ENCODE results near the gene ATP6V0C. TPM values are rescaled to one million over a fixed set of nuclear protein-coding genes. Genes with fewer than 3 reads are reported as not detected.
"Not testable (repeated sequence)": the region's sequence is repeated elsewhere in the genome, so short reads cannot be mapped to it uniquely, and the experiment has no call there.

Gene ATP6V0C
- total RNA-seq, 1 experiment from 2014 or later, result 30.2 TPM

DNA sequence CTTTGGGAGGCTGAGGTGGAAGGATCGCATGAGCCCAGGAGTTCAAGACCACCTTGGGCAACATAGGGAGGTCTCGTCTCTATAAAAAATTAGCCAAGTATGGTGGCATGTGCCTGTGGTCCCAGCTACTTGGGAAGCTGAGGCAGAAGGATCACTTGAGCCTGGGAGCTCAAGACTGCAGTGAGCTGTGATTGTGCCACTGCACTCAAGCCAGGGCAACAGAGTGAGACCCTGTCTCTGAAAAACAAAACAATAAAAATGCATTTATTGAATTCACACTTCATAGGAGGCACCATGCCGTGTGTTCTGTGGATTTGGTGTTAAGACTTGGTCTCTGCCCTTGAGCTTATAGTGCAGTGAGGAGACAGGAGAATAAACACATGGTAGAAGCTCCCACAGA is 36.4 kb upstream of the ATP6V0C start:
- Histone ChIP-seq H3K4me2 (ENCODE audit: low read depth, low read length, poor library complexity, severe bottlenecking) (no peak overlapping the region), H2AFZ (ENCODE audit: low read length) (no peak overlapping the region), H3K27me3 (ENCODE audit: low read length) (no peaks in the 10 kb centered on the region), H3K4me3 (ENCODE audit: low read length) (no peak overlapping the region), H3K4me1 (ENCODE audit: low read length) (peaks cover 34% of the 10 kb centered on the region), H3K9me2 (replicated peaks; ENCODE audit: insufficient read depth, low read length) (no peaks in the 10 kb centered on the region), H3K9me3 (ENCODE audit: low read length) (no peaks in the 10 kb centered on the region), H4K20me1 (ENCODE audit: insufficient read depth, low read depth, low read length) (peaks cover 36% of the 10 kb centered on the region), H3K79me2 (ENCODE audit: low read length) (peaks cover 64% of the 10 kb centered on the region), H3K36me3 (ENCODE audit: insufficient read depth, low read length) (no peaks in the 10 kb centered on the region), H3K9ac (ENCODE audit: low read length) (no peak overlapping the region), H3K27ac (ENCODE audit: low read length) (no peak overlapping the region)
- DNase-seq, result no peak

GRCh38 chr16:2478279-2478678 is 35.5 kb upstream of the ATP6V0C start:
- Histone ChIP-seq H3K4me1 (ENCODE audit: low read length) (peaks cover 24% of the 10 kb centered on the region), H3K27me3 (ENCODE audit: low read length) (no peaks in the 10 kb centered on the region), H3K9ac (ENCODE audit: low read length) (no peak overlapping the region)

DNA sequence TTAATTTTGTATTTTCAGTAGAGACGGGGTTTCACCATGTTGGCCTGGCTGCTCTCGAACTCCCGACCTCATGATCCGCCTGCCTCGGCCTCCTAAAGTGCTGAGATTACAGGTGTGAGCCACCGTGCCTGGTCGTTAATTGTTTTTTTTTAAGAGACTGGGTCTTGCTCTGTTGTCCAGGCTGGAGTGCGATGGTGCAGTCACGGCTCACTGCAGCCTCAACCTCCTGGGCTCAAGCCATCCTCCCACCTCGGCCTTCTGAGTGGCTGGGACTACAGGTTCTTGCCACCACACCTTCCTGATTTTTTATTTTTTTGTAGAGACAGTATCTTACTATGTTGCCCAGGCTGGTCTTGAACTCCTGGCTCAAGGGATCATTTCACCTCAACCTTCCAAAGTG is 33.8 kb upstream of the ATP6V0C start:
- H3K79me2 ChIP-seq (ENCODE audit: low read length), result peaks cover 58% of the 10 kb centered on the region
- H3K36me3 ChIP-seq (ENCODE audit: insufficient read depth, low read length); H3K4me2 ChIP-seq (ENCODE audit: low read depth, low read length, poor library complexity, severe bottlenecking): not testable (repeated sequence)

More at GRCh38 chr16:2478279-2478678, 35.5 kb upstream of the ATP6V0C start:
- DNase-seq, result no peak
- no peak overlapping the region for H3K4me2 ChIP-seq (ENCODE audit: low read depth, low read length, poor library complexity, severe bottlenecking)
- H3K27ac ChIP-seq (ENCODE audit: low read length), result no peak overlapping the region
- H3K9me3 ChIP-seq (ENCODE audit: low read length), result no peaks in the 10 kb centered on the region
- H3K4me3 ChIP-seq (ENCODE audit: low read length), result no peak overlapping the region
- H3K79me2 ChIP-seq (ENCODE audit: low read length), result peaks cover 64% of the 10 kb centered on the region
- H4K20me1 ChIP-seq (ENCODE audit: insufficient read depth, low read depth, low read length), result peaks cover 32% of the 10 kb centered on the region
- no peaks in the 10 kb centered on the region for H3K36me3 ChIP-seq (ENCODE audit: insufficient read depth, low read length)
- H2AFZ ChIP-seq (ENCODE audit: low read length), result no peak overlapping the region
- no peaks in the 10 kb centered on the region for H3K9me2 ChIP-seq (replicated peaks; ENCODE audit: insufficient read depth, low read length)

DNA sequence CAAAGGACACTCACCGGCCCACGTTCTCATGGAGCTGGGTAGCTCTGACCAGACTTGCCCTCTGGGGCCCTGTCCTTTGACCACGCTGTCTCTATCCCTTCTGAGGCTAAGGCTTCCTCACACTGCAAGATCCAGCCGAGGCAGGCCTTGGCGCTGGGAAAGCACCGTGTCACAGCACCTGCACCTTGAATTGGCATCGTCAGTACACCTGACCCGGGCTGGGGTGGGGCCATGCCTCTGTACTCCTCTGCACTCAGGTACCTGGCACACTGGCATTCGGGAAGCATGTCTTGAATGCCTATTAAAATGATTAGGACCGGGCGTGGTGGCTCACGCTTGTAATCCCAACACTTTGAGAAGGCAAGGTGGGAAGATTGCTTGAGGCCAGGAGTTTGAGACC is 32.8 kb upstream of the ATP6V0C start:
- no peaks in the 10 kb centered on the region for H3K9me2 ChIP-seq (replicated peaks; ENCODE audit: insufficient read depth, low read length)
- H3K4me3 ChIP-seq (ENCODE audit: low read length), result no peak overlapping the region
- peaks cover 52% of the 10 kb centered on the region for H3K79me2 ChIP-seq (ENCODE audit: low read length)
- no peak overlapping the region for H3K27ac ChIP-seq (ENCODE audit: low read length)
- peaks cover 6% of the 10 kb centered on the region for H3K4me1 ChIP-seq (ENCODE audit: low read length)
- H3K9ac ChIP-seq (ENCODE audit: low read length), result no peak overlapping the region
- H3K36me3 ChIP-seq (ENCODE audit: insufficient read depth, low read length), result no peaks in the 10 kb centered on the region
- H2AFZ ChIP-seq (ENCODE audit: low read length), result no peak overlapping the region
- H3K27me3 ChIP-seq (ENCODE audit: low read length), result no peaks in the 10 kb centered on the region
- peaks cover 26% of the 10 kb centered on the region for H4K20me1 ChIP-seq (ENCODE audit: insufficient read depth, low read depth, low read length)
- no peak overlapping the region for H3K4me2 ChIP-seq (ENCODE audit: low read depth, low read length, poor library complexity, severe bottlenecking)
- no peak for DNase-seq
- no peaks in the 10 kb centered on the region for H3K9me3 ChIP-seq (ENCODE audit: low read length)

More for the DNA sequence above, 33.8 kb upstream of the ATP6V0C start:
- not testable (repeated sequence) for H3K4me3 ChIP-seq (ENCODE audit: low read length); H3K9ac ChIP-seq (ENCODE audit: low read length); H3K9me2 ChIP-seq (replicated peaks; ENCODE audit: insufficient read depth, low read length); H2AFZ ChIP-seq (ENCODE audit: low read length); H3K27ac ChIP-seq (ENCODE audit: low read length); DNase-seq; H3K27me3 ChIP-seq (ENCODE audit: low read length); H3K9me3 ChIP-seq (ENCODE audit: low read length)
- Histone ChIP-seq H3K4me1 (ENCODE audit: low read length) (peaks cover 12% of the 10 kb centered on the region), H4K20me1 (ENCODE audit: insufficient read depth, low read depth, low read length) (peaks cover 32% of the 10 kb centered on the region)

DNA sequence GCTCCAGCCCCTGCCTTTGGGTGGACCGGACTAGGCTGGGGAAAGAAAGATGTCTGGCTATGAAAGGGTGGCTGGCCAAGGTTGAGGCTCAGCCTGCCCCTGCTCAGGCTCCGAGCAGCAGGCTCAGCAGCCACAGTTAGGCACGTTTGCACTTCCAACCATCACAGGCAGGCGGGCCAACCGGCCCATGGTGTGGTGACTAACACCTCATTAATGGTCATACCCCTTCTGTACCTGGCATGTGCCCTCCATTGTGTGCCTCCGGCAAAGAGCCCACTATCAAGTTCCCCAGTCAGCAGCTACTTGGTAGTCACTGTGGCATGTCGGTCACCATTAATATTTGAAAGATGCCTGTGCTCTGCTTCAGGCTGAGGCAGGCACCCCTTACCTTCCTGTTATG is 32.1 kb upstream of the ATP6V0C start:
- Histone ChIP-seq H3K9me2 (replicated peaks; ENCODE audit: insufficient read depth, low read length) (no peaks in the 10 kb centered on the region), H3K27ac (ENCODE audit: low read length) (no peak overlapping the region), H4K20me1 (ENCODE audit: insufficient read depth, low read depth, low read length) (peaks cover 19% of the 10 kb centered on the region), H3K9ac (ENCODE audit: low read length) (no peak overlapping the region), H3K36me3 (ENCODE audit: insufficient read depth, low read length) (no peaks in the 10 kb centered on the region), H3K27me3 (ENCODE audit: low read length) (no peaks in the 10 kb centered on the region), H3K4me3 (ENCODE audit: low read length) (no peak overlapping the region), H3K79me2 (ENCODE audit: low read length) (peaks cover 49% of the 10 kb centered on the region), H2AFZ (ENCODE audit: low read length) (no peak overlapping the region), H3K4me2 (ENCODE audit: low read depth, low read length, poor library complexity, severe bottlenecking) (no peak overlapping the region), H3K4me1 (ENCODE audit: low read length) (peaks cover 5% of the 10 kb centered on the region), H3K9me3 (ENCODE audit: low read length) (no peaks in the 10 kb centered on the region)
- no peak for DNase-seq

GRCh38 chr16:2482249-2482648 is 31.5 kb upstream of the ATP6V0C start:
- no peak overlapping the region for H3K9ac ChIP-seq (ENCODE audit: low read length)
- H4K20me1 ChIP-seq (ENCODE audit: insufficient read depth, low read depth, low read length), result peaks cover 13% of the 10 kb centered on the region; the same call in 1 of the 2 replicates
- no peaks in the 10 kb centered on the region for H3K9me3 ChIP-seq (ENCODE audit: low read length)
- H3K9me2 ChIP-seq (replicated peaks; ENCODE audit: insufficient read depth, low read length), result no peaks in the 10 kb centered on the region
- H3K27me3 ChIP-seq (ENCODE audit: low read length), result no peaks in the 10 kb centered on the region
- DNase-seq, result no peak
- peaks cover 8% of the 10 kb centered on the region for H3K4me1 ChIP-seq (ENCODE audit: low read length)
- H2AFZ ChIP-seq (ENCODE audit: low read length), result no peak overlapping the region
- no peak overlapping the region for H3K4me3 ChIP-seq (ENCODE audit: low read length)
- H3K79me2 ChIP-seq (ENCODE audit: low read length), result peaks cover 49% of the 10 kb centered on the region
- no peaks in the 10 kb centered on the region for H3K36me3 ChIP-seq (ENCODE audit: insufficient read depth, low read length)
- H3K27ac ChIP-seq (ENCODE audit: low read length), result no peak overlapping the region
- H3K4me2 ChIP-seq (ENCODE audit: low read depth, low read length, poor library complexity, severe bottlenecking), result no peak overlapping the region

GRCh38 chr16:2482708-2483534 is 30.8 kb upstream of the ATP6V0C start:
- Histone ChIP-seq H3K4me2 (ENCODE audit: low read depth, low read length, poor library complexity, severe bottlenecking) (no peak overlapping the region), H3K9me2 (replicated peaks; ENCODE audit: insufficient read depth, low read length) (no peaks in the 10 kb centered on the region), H2AFZ (ENCODE audit: low read length) (no peak overlapping the region), H4K20me1 (ENCODE audit: insufficient read depth, low read depth, low read length) (peaks cover 7% of the 10 kb centered on the region; the same call in 1 of the 2 replicates), H3K9ac (ENCODE audit: low read length) (no peak overlapping the region), H3K4me3 (ENCODE audit: low read length) (no peak overlapping the region), H3K36me3 (ENCODE audit: insufficient read depth, low read length) (no peaks in the 10 kb centered on the region), H3K27me3 (ENCODE audit: low read length) (no peaks in the 10 kb centered on the region), H3K9me3 (ENCODE audit: low read length) (no peaks in the 10 kb centered on the region), H3K79me2 (ENCODE audit: low read length) (peaks cover 49% of the 10 kb centered on the region), H3K27ac (ENCODE audit: low read length) (no peak overlapping the region), H3K4me1 (ENCODE audit: low read length) (peaks cover 8% of the 10 kb centered on the region)
- DNase-seq, result no peak

DNA sequence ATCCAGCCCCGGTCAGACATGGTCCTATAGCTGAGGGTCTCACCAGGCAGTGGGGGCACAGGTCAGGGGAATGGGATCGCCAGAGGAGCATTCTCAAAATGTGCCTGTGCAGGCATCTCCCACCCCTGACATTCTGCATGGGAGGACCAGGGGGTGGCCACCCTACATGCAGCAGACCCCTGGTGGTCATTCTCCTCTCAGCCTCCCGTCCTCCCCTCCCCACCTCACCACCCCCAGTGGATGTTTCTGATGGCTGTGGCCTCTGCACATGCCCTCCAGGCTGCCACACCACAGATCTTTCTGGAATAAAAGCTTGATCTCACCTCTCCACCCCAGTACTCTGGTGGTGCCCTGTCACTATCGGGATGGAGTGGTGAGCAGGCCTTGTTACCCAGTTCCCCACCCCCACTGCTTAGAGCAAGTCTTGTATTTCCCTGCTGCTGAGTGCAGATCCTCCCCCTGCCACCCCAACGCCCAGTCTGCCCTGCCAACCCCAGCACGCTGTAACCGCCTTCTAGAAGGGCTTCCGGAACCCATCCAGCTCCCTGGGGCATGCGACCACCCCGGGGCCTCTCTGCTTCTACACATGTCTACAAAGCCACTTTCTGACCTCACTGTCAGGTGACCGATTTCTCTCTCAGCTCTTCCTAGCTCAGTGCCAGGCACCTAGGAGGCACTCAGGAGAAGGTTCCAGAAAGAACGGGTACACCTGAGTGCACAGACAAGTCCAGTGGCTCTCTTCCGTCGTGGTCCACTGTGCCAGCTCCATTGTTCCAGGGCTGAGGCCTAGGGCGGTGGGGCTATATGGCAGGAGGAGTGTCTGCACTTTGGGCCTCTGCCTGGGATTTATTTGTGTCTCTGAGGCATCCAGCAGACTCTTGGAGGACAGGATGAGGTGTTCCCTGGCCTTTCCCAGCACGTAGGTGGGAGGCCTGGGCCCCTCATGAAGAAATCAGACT is 29.5 kb upstream of the ATP6V0C start:
- Histone ChIP-seq H2AFZ (ENCODE audit: low read length) (no peak overlapping the region), H3K27me3 (ENCODE audit: low read length) (no peaks in the 10 kb centered on the region), H3K27ac (ENCODE audit: low read length) (no peak overlapping the region), H3K4me1 (ENCODE audit: low read length) (peaks cover 8% of the 10 kb centered on the region), H3K9me3 (ENCODE audit: low read length) (no peaks in the 10 kb centered on the region), H3K79me2 (ENCODE audit: low read length) (peaks cover 42% of the 10 kb centered on the region), H3K4me2 (ENCODE audit: low read depth, low read length, poor library complexity, severe bottlenecking) (no peak overlapping the region), H3K4me3 (ENCODE audit: low read length) (no peak overlapping the region), H3K9me2 (replicated peaks; ENCODE audit: insufficient read depth, low read length) (no peaks in the 10 kb centered on the region), H3K9ac (ENCODE audit: low read length) (no peak overlapping the region), H4K20me1 (ENCODE audit: insufficient read depth, low read depth, low read length) (no peaks in the 10 kb centered on the region; the same call in 1 of the 2 replicates), H3K36me3 (ENCODE audit: insufficient read depth, low read length) (no peaks in the 10 kb centered on the region)
- DNase-seq, result no peak
